CD4-positive, alpha-beta T cell treated with Interleukin-10 for 1 hour (primary cell): Measurements from ENCODE around the gene PLCB4.
"Not testable (repeated sequence)": the region's sequence is repeated elsewhere in the genome, so short reads cannot be mapped to it uniquely, and the experiment has no call there.

Experiments used
- DNase-seq: peaks from one replicate; pipeline ENCODE4 v3.0.0-alpha.2; 2020

Gene PLCB4

DNA sequence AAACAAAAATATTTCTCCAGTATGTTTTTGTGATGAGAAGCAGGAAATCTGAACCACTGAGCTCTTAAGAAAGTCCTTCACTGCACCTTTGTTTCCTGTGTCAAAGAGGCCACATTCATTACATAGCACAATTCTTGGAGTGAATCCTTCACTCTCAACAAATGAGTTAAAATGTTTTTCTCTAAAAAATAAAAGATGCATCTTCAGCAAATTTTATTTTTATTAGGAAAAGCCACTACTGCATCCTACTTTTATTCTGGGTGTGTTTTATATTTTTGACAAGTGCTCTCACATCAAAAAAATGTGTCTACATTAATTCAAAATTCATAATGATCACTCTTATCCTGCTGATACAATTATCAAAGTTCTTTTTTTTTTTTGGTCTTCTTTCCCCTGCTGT lies 76.3 kb downstream of the PLCB4 start:
- DNase-seq = no peak

DNA sequence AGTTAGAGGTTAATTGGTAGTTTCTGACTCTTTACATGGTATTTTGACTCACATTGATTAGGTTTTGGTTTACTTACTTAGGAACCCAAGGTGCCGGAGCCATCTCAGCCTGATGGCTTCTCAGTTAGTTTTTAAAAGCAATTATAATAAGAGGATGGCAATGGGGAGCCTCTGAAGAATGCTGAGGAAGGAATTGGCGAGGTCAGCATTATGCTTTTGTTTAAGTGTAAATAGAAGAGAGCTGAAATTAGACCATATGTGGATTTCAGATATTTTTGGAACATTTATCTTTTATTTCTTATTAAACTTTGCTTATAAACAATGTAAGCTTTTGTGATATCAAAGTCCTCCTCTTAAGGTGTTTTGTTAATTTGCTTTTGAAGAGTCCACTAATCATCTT lies 77.8 kb downstream of the PLCB4 start:
- DNase-seq = no peak

GRCh38 chr20:9147547-9148024 lies 78.7 kb downstream of the PLCB4 start:
- no peak for DNase-seq

DNA sequence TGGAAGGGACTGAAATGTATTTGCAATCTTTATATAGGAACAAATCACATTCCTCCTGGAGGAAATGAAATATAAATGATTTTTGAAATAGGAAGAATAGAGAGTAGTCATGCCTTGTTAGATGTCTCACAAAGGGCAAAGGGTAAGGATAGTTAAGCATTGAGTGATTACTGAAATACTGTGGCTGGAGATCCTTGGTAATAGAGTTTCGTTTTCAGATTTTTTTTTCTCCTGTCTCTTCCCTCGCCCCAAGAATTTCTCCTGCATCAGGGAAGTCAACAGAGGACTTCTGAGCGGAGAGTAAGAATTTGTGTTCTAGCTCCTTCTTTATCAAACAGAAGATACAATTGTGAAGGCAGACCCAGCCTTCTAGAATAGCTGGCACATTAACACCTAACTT lies 79.4 kb downstream of the PLCB4 start:
- no peak for DNase-seq

DNA sequence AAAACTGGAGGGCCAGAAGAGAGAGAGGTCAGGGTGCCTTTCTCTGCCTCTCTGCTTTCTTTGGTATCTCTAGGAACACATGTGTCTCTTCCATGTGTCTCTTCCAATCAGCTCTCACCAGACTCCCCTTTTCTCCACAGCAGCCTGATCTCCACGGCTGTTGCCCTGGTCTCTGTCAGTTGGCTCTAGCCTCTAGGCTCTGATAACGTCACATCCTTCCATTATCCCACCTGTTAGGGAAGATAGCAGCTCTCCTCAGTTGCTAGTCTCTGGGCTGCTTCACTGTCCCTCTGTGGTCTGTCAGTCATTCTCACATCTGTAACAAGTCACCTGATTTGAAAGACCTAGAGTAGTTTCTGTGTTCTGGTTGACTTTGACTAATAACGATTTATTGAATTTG lies 80.2 kb downstream of the PLCB4 start:
- no peak for DNase-seq

DNA sequence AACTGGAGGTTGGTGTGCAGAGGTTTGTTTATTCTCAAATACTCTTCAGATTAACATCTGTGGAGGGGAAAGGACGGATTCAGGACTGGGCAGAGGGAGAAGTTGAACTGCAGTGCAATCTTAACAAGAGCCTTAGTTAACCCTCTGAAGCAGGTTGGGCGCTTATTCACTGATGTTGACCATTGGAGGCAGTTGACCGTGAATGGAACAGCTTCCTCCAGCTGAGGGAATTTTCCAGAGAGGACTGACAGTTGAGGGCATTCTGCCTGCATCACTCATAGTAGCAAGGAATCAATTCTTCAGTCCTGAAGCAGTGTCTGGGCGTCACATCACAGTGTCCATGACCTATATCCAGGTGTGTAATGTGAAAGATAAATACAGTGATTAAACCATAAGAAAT lies 80.9 kb downstream of the PLCB4 start:
- no peak for DNase-seq

GRCh38 chr20:9150679-9151078 lies 81.8 kb downstream of the PLCB4 start:
- no peak for DNase-seq

DNA sequence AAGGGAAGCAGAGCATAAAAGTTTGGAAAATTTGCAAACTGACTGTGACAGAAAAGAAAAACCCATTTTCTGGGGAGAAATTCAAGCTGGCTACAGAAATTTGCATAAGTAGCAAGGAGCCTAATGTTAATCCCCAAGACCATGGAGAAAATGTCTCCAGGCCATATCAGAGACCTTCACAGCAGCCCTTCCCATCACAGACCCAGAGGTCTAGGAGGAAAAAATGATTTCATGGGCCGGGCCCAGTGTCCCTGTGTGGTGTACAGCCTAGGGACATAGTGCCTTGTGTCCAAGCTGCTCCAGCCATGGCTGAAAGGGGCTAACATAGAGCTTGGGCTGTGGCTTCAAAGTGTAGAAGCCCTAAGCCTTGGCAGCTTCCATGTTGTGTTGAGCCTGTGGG lies 83.3 kb downstream of the PLCB4 start:
- DNase-seq = not testable (repeated sequence)

GRCh38 chr20:9154464-9155024 lies 85.7 kb downstream of the PLCB4 start:
- no peak for DNase-seq

DNA sequence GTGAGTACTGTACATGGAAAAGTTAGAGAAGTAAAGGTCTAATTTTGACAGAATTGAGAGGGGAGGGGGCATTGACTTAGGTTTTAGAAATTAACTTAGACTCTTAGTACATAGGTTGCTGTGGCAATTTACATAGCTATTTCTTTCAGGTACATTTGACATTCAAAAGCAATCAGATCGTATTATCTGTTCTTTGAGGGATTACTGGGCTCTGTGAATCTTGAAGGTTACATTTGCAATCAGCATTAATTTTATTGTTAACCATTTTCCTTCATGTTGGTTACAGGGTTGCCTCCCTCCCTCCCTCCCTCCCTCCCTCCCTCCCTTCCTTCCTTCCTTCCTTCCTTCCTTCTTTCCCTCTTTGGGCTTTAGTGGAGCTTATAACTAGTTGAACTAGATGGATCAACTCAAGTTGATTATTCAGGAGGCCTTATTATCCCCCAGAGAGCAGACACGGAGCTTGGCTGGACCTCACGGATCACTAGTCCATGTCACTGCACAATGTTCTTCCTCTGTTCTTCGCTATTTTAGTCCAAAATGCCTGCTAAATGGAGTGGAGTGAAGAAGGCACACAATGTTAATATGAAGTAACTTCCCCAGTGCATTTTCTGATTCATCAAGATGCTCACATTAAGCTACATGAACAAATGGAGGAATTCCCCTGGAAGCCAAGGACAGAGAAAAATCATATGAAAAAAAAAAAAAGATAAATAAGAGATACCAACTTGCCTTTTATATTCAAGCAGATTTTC lies 87.8 kb downstream of the PLCB4 start:
- no peak for DNase-seq

DNA sequence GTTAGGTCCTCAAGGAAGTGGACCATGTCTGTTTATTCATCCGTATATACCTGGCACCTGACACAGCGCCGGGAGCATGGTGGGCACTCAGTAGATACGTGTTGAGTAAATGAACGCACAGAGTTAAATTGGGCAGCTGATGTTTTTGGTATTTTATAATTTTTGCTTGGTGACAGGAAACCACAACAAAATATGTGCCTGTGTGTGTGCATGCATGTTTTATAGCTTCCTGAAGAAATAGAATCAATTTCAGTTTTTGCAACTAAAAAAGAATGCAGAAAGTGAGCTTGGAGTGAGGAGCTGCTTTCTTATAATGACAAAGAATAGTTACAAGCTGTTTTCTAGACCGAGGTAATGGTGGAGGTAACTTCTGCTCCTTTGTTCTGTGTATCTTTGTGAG lies 91.4 kb downstream of the PLCB4 start:
- no peak for DNase-seq

GRCh38 chr20:9160757-9161156 lies 91.9 kb downstream of the PLCB4 start:
- no peak for DNase-seq

- no peak for DNase-seq
Observed at GRCh38 chr20:9161311-9161710, 92.4 kb downstream of the PLCB4 start.

DNA sequence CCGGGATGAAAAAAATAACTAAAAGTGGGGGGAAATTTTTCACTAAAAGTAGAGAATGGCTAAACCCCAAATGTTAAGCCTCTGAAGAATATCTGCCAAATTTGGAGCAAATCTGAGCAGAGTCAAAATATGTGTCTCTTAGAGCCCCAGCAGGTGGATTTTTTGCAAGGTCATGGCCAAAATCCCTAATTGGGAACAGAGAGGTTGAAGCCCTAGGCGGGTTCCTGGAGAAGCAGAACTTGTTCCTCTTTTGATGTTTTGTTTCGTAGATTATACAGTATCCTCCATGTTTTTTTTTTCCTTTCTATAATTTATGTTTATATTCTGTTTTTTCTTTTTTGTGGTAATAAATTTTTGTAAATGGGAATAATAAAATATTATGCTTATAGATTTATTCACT lies 94.4 kb downstream of the PLCB4 start:
- no peak for DNase-seq

DNA sequence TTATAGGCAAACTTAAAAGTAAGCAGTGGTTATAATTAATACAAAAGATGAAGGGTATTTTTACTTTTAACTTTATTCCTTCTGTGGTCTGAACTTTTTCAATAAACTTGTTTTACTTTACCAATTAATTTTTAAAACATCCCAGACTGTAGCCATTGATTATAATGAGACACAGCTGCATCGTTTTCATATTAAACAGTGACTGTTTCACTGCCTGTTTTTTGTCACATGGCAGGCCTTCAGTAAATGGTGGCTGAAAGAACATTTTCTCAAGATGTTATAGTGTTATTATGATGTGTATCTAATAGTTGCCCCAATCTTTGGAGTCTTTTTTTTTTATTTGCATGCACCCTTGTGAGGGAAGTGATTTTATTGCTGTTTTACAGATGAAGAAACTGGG lies 95.1 kb downstream of the PLCB4 start:
- no peak for DNase-seq

GRCh38 chr20:9165261-9165660 lies 96.4 kb downstream of the PLCB4 start:
- no peak for DNase-seq

GRCh38 chr20:9166153-9166780 lies 97.4 kb downstream of the PLCB4 start:
- no peak for DNase-seq

GRCh38 chr20:9169409-9169808 lies 100.5 kb downstream of the PLCB4 start:
- DNase-seq = no peak

DNA sequence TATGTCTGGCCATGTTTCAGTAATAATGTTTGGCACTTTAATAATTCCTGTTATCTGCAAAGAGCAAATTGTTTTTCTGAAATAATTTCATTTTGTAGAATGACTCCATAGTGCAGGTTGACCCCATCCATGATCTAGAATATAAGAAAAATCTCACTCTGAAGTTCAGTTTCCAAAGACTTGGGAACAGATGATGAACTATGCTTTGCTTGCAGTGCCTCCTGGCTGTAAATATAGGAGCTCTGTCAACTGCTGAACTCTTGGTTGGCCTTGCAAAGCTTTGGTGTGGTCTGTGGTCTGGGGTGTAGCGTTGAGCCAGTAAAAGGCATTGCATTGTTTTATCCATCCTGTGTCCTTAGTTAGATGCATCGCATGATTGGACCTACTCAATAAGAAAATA lies 104.0 kb downstream of the PLCB4 start:
- DNase-seq = no peak

- DNase-seq = no peak
Observed at GRCh38 chr20:9177278-9177677, 108.4 kb downstream of the PLCB4 start.

GRCh38 chr20:9179193-9179802 lies 110.4 kb downstream of the PLCB4 start:
- DNase-seq = no peak

DNA sequence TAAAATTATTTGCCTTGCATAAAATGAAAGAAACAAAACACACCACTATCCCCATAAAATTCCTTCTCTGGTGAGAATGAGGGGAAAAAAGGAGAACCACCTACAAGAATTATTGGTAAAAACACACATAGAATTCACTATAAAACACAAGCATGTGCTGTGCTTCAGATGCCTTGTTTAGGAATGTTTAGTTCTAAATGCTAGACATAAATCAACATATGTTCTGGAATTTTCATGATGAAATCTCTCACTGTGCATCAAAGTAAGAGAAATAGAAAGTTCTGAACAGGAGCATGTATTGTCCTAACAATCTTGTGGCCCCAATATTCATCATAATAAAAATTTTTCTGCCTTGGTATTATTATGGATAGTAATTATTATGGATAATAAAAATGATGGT lies 111.0 kb downstream of the PLCB4 start:
- no peak for DNase-seq

- DNase-seq = no peak
Observed at GRCh38 chr20:9180481-9181257, 111.8 kb downstream of the PLCB4 start.
